OCI-LY7 (cell line): ENCODE results near the gene TBRG4. TPM values are rescaled to one million over a fixed set of nuclear protein-coding genes. Genes with fewer than 3 reads are reported as not detected.
A peak's percentile ranks its signal among the peaks of the same experiment; 100 is the strongest.

Experiments
- BruUV-seq: library from RNA; stranded (reverse); fragments of 400-500 nt; replicated peaks from 2 replicates; lab custom pipeline; 2021; lab: Mats Ljungman, UMichigan
- CTCF ChIA-PET: fragments of 300-600 bp; sonication (Branson Sonifier 250); formaldehyde crosslinking; loops from one replicate; lab custom pipeline; 2022; ENCODE audit warnings: antibody characterized with exemption; ENCODE audit not compliant: unreplicated experiment; lab: Charles Lee
- POLR2A ChIA-PET: fragments of 300-600 bp; sonication (Branson Sonifier 250); formaldehyde crosslinking; loops from one replicate; lab custom pipeline; 2022; ENCODE audit warnings: antibody characterized with exemption; lab: Charles Lee
- DNase-seq: peaks from one replicate; pipeline ENCODE4 v3.0.0-alpha.2; 2015; ENCODE audit warnings: low spot score
- H2AFZ ChIP-seq: fragments of 200-600 bp; sonication (generic), shearing (Covaris generic); 2 replicates; pipeline ENCODE4 v1.6.1; 2014; ENCODE audit warnings: mild to moderate bottlenecking, antibody characterized with exemption, low read length, moderate library complexity
- H3K27ac ChIP-seq: fragments of 200-600 bp; sonication (generic); 2 replicates; pipeline ENCODE4 v1.5.1; 2014; ENCODE audit warnings: mixed run types, low read depth, mild to moderate bottlenecking, moderate library complexity, low read length, inconsistent platforms; ENCODE audit not compliant: poor library complexity, severe bottlenecking
- H3K36me3 ChIP-seq: fragments of 200-600 bp; sonication (generic); 2 replicates; pipeline ENCODE4 v1.6.1; 2014; ENCODE audit warnings: mild to moderate bottlenecking, antibody characterized with exemption, low read length, moderate library complexity, mixed read lengths; ENCODE audit not compliant: insufficient read depth
- H3K4me1 ChIP-seq: fragments of 200-600 bp; sonication (generic); 2 replicates; pipeline ENCODE4 v1.5.1; 2014; ENCODE audit warnings: mild to moderate bottlenecking, low read length; ENCODE audit not compliant: insufficient read depth, poor library complexity, severe bottlenecking
- H3K4me2 ChIP-seq: fragments of 200-600 bp; sonication (generic); 2 replicates; pipeline ENCODE4 v1.6.1; 2014; ENCODE audit warnings: mild to moderate bottlenecking, low read length
- H3K4me3 ChIP-seq: fragments of 200-600 bp; sonication (generic); 2 replicates; pipeline ENCODE4 v1.5.1; 2014; ENCODE audit warnings: mild to moderate bottlenecking, low read depth, low read length; ENCODE audit not compliant: poor library complexity, severe bottlenecking
- H3K79me2 ChIP-seq: fragments of 200-600 bp; sonication (generic); 2 replicates; pipeline ENCODE4 v1.6.1; 2016; ENCODE audit warnings: low read depth, mild to moderate bottlenecking, low read length, moderate library complexity, mixed read lengths; ENCODE audit not compliant: insufficient read depth
- H3K9me2 ChIP-seq: fragments of 200-600 bp; sonication (generic); 2 replicates; pipeline ENCODE4 v1.6.1; 2016; ENCODE audit warnings: mild to moderate bottlenecking, low read length, mixed read lengths; ENCODE audit not compliant: insufficient read depth
- H3K9me3 ChIP-seq: fragments of 200-600 bp; sonication (generic); 2 replicates; pipeline ENCODE4 v1.6.1; 2014; ENCODE audit warnings: mild to moderate bottlenecking, mixed run types, low read length, mixed read lengths
- H4K20me1 ChIP-seq: fragments of 200-600 bp; sonication (generic); 2 replicates; pipeline ENCODE4 v1.6.1; 2014; ENCODE audit warnings: mild to moderate bottlenecking, antibody characterized with exemption, low read length, moderate library complexity, mixed read lengths; ENCODE audit not compliant: insufficient read depth
- CTCF ChIP-seq: fragments of 200-600 bp; sonication (generic); conservative IDR thresholded peaks from 2 replicates; pipeline ENCODE4 v1.5.1; 2014; ENCODE audit warnings: mild to moderate bottlenecking, antibody characterized with exemption, low read length, moderate library complexity, mixed read lengths
- EZH2phosphoT487 ChIP-seq: fragments of 200-600 bp; sonication (generic); IDR thresholded peaks from 2 replicates; pipeline ENCODE4 v1.6.1; 2018; ENCODE audit warnings: low read depth, borderline replicate concordance, mild to moderate bottlenecking, mixed run types, antibody characterized with exemption, low read length, moderate library complexity, mixed read lengths
- intact Hi-C: fragments of 100-400 bp; cut with micrococcal nuclease; formaldehyde crosslinking; loops from one replicate; pipeline ENCODE4 v1.10.0; 2022; ENCODE audit not compliant: unreplicated experiment
- total RNA-seq, 2 experiments: library from RNA; depleted of rRNA in 1 of 2; stranded (reverse); fragments of >200 nt in 1 of 2; shearing (Covaris generic) in 1 of 2; gene quantifications; 2 replicates each; pipeline ENCODE4 v1.2.3, GENCODE V29; 2014 to 2022

TBRG4 gene
- total RNA-seq, 2 experiments from 2014 or later, result 113 to 141 TPM

GRCh38 chr7:45106820-45107219 lies 4.7 kb downstream of the TBRG4 start:
- no TSS peak for BruUV-seq

GRCh38 chr7:45105588-45106188 lies 5.8 kb downstream of the TBRG4 start:
- ChIA-PET CTCF (no interaction called here), POLR2A (no interaction called here)
- Histone ChIP-seq H3K27ac (no peak overlapping the region), H3K4me2 (no peak overlapping the region), H4K20me1 (peaks cover 27% of the 10 kb centered on the region), H2AFZ (no peak overlapping the region), H3K4me3 (no peak overlapping the region), H3K79me2 (peaks cover 47% of the 10 kb centered on the region), H3K36me3 (peaks cover 95% of the 10 kb centered on the region), H3K4me1 (peaks cover 30% of the 10 kb centered on the region), H3K9me3 (no peaks in the 10 kb centered on the region), H3K9me2 (no peaks in the 10 kb centered on the region)
- no TSS peak for BruUV-seq
- intact Hi-C loops, result no loop called here
- TF ChIP-seq CTCF (no peak), EZH2phosphoT487 (no peak)
- no peak for DNase-seq

More at GRCh38 chr7:45106820-45107219, 4.7 kb downstream of the TBRG4 start:
- H3K4me3 ChIP-seq, result no peak overlapping the region
- no peak for TF ChIP-seq EZH2phosphoT487
- no peak for TF ChIP-seq CTCF
- CTCF ChIA-PET, result no interaction called here
- peaks cover 54% of the 10 kb centered on the region for H3K79me2 ChIP-seq
- no peaks in the 10 kb centered on the region for H3K9me3 ChIP-seq
- POLR2A ChIA-PET, result no interaction called here
- H3K27ac ChIP-seq, result no peak overlapping the region
- no peak overlapping the region for H2AFZ ChIP-seq
- intact Hi-C loops, result no loop called here
- peaks cover 30% of the 10 kb centered on the region for H3K4me1 ChIP-seq
- no peak for DNase-seq
- H3K9me2 ChIP-seq, result no peaks in the 10 kb centered on the region
- peaks cover 27% of the 10 kb centered on the region for H4K20me1 ChIP-seq
- peak overlapping the region; percentile 63; the same call in 1 of the 2 replicates for H3K4me2 ChIP-seq
- peaks cover 84% of the 10 kb centered on the region for H3K36me3 ChIP-seq

GRCh38 chr7:45104844-45105587 lies 6.5 kb downstream of the TBRG4 start:
- Histone ChIP-seq H2AFZ (no peak overlapping the region), H3K36me3 (peaks cover 99% of the 10 kb centered on the region), H3K79me2 (peaks cover 40% of the 10 kb centered on the region), H3K27ac (no peak overlapping the region), H3K4me3 (no peak overlapping the region), H3K4me1 (peaks cover 27% of the 10 kb centered on the region), H3K9me2 (no peaks in the 10 kb centered on the region), H3K9me3 (no peaks in the 10 kb centered on the region), H3K4me2 (no peak overlapping the region), H4K20me1 (peaks cover 26% of the 10 kb centered on the region)
- intact Hi-C loops, result no loop called here
- CTCF ChIA-PET, result interaction anchor here (0.5 kb wide), 1 partner anchor 26 kb away, joined by 3 read pairs; no protein-coding TSS in a partner anchor
- POLR2A ChIA-PET, result no interaction called here
- no TSS peak for BruUV-seq
- TF ChIP-seq CTCF, result no peak
- TF ChIP-seq EZH2phosphoT487, result no peak
- no peak for DNase-seq
